Tibial nerve (tissue), 4 donors: ENCODE results near the gene SHROOM3.

ENCODE experiments used
- EP300 ChIP-seq, 2 donors: sonication (generic); formaldehyde crosslinking; IDR thresholded peaks; one replicate each; pipeline ENCODE4 v1.6.1; 2017; ENCODE audit warnings: antibody characterized with exemption in 2 of 2, mild to moderate bottlenecking in 1 of 2
- POLR2A ChIP-seq, 2 donors: fragments of 450-650 bp; IDR thresholded peaks; one replicate each; pipeline ENCODE4 v1.6.1; 2017; ENCODE audit warnings: antibody characterized with exemption in 2 of 2, mild to moderate bottlenecking in 2 of 2, moderate library complexity in 2 of 2
- TF ChIP-seq, protein P1 (sequence below), 5 experiments: fragments of 200-600 bp in 3 of 5; fragments of 450-650 bp in 2 of 5; sonication (generic) in 3 of 5; IDR thresholded peaks; one replicate each; pipeline ENCODE4 v1.5.1; 2016 to 2019; ENCODE audit warnings: antibody characterized with exemption in 5 of 5, mild to moderate bottlenecking in 3 of 5, moderate library complexity in 2 of 5

- TF ChIP-seq, protein P1, sequence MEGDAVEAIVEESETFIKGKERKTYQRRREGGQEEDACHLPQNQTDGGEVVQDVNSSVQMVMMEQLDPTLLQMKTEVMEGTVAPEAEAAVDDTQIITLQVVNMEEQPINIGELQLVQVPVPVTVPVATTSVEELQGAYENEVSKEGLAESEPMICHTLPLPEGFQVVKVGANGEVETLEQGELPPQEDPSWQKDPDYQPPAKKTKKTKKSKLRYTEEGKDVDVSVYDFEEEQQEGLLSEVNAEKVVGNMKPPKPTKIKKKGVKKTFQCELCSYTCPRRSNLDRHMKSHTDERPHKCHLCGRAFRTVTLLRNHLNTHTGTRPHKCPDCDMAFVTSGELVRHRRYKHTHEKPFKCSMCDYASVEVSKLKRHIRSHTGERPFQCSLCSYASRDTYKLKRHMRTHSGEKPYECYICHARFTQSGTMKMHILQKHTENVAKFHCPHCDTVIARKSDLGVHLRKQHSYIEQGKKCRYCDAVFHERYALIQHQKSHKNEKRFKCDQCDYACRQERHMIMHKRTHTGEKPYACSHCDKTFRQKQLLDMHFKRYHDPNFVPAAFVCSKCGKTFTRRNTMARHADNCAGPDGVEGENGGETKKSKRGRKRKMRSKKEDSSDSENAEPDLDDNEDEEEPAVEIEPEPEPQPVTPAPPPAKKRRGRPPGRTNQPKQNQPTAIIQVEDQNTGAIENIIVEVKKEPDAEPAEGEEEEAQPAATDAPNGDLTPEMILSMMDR (IDR thresholded peaks at IDR 0.05) = no peak
- TF ChIP-seq POLR2A (IDR thresholded peaks at IDR 0.05) (no peak), EP300 (IDR thresholded peaks at IDR 0.05) (no peak)
Measured at GRCh38 chr4:76588274-76588673, 153.2 kb downstream of the SHROOM3 start.
